ENCODE results near the gene P4HB. TPM values are rescaled to one million over a fixed set of nuclear protein-coding genes. Genes with fewer than 3 reads are reported as not detected.

P4HB gene
- total RNA-seq, 2 experiments from 2014 or later, result 388 to 577 TPM

- BruUV-seq (replicated peaks), result no TSS peak
- Histone ChIP-seq H3K79me2 (ENCODE audit: insufficient read depth, low read depth, low read length) (no peaks in the 10 kb centered on the region), H3K4me2 (ENCODE audit: low read length) (no peak overlapping the region), H3K4me1 (ENCODE audit: insufficient read depth, low read length, poor library complexity, severe bottlenecking) (no peaks in the 10 kb centered on the region), H4K20me1 (ENCODE audit: insufficient read depth, low read length) (no peaks in the 10 kb centered on the region), H3K9me2 (ENCODE audit: insufficient read depth, low read length) (no peaks in the 10 kb centered on the region), H3K36me3 (ENCODE audit: insufficient read depth, low read length) (no peaks in the 10 kb centered on the region), H3K4me3 (ENCODE audit: low read depth, low read length, poor library complexity, severe bottlenecking) (no peak overlapping the region), H3K27ac (ENCODE audit: low read depth, low read length, poor library complexity, severe bottlenecking) (no peak overlapping the region), H2AFZ (ENCODE audit: low read length) (no peak overlapping the region), H3K9me3 (ENCODE audit: low read length) (no peaks in the 10 kb centered on the region)
- no peak for DNase-seq (ENCODE audit: low spot score)
- intact Hi-C loops (cut with micrococcal nuclease; ENCODE audit: unreplicated experiment), result no loop called here
- ChIA-PET CTCF (ENCODE audit: unreplicated experiment) (no interaction called here), POLR2A (interaction anchor here (0.5 kb wide), 1 partner anchor 322 kb away, joined by 3 read pairs; no protein-coding TSS in a partner anchor)
- TF ChIP-seq CTCF (conservative IDR thresholded peaks at IDR 0.05; ENCODE audit: low read length), result no peak
- no peak for TF ChIP-seq EZH2phosphoT487 (IDR thresholded peaks at IDR 0.05; ENCODE audit: borderline replicate concordance, low read depth, low read length)
Measured at GRCh38 chr17:81810892-81811704, 49.2 kb downstream of the P4HB start.

GRCh38 chr17:81810476-81810875 lies 49.9 kb downstream of the P4HB start:
- no peaks in the 10 kb centered on the region for H3K4me1 ChIP-seq (ENCODE audit: insufficient read depth, low read length, poor library complexity, severe bottlenecking)
- DNase-seq (ENCODE audit: low spot score), result no peak
- intact Hi-C loops (cut with micrococcal nuclease; ENCODE audit: unreplicated experiment), result no loop called here
- ChIA-PET CTCF (ENCODE audit: unreplicated experiment) (no interaction called here), POLR2A (interaction anchor here (0.5 kb wide), 1 partner anchor 323 kb away, joined by 3 read pairs; no protein-coding TSS in a partner anchor)
- TF ChIP-seq EZH2phosphoT487 (IDR thresholded peaks at IDR 0.05; ENCODE audit: borderline replicate concordance, low read depth, low read length), result no peak
- TF ChIP-seq CTCF (conservative IDR thresholded peaks at IDR 0.05; ENCODE audit: low read length), result no peak
- no peaks in the 10 kb centered on the region for H3K9me2 ChIP-seq (ENCODE audit: insufficient read depth, low read length)
- no peak overlapping the region for H3K4me3 ChIP-seq (ENCODE audit: low read depth, low read length, poor library complexity, severe bottlenecking)
- BruUV-seq (replicated peaks), result no TSS peak
- no peaks in the 10 kb centered on the region for H4K20me1 ChIP-seq (ENCODE audit: insufficient read depth, low read length)
- no peaks in the 10 kb centered on the region for H3K79me2 ChIP-seq (ENCODE audit: insufficient read depth, low read depth, low read length)
- no peaks in the 10 kb centered on the region for H3K36me3 ChIP-seq (ENCODE audit: insufficient read depth, low read length)
- H2AFZ ChIP-seq (ENCODE audit: low read length), result no peak overlapping the region
- H3K9me3 ChIP-seq (ENCODE audit: low read length), result no peaks in the 10 kb centered on the region
- H3K27ac ChIP-seq (ENCODE audit: low read depth, low read length, poor library complexity, severe bottlenecking), result no peak overlapping the region
- no peak overlapping the region for H3K4me2 ChIP-seq (ENCODE audit: low read length)

- intact Hi-C loops (cut with micrococcal nuclease; ENCODE audit: unreplicated experiment), result loop anchor here (2.0 kb wide), 1 partner anchor 77 kb away; no protein-coding TSS in a partner anchor
- Histone ChIP-seq H3K27ac (ENCODE audit: low read depth, low read length, poor library complexity, severe bottlenecking) (no peak overlapping the region), H4K20me1 (ENCODE audit: insufficient read depth, low read length) (no peaks in the 10 kb centered on the region), H3K4me1 (ENCODE audit: insufficient read depth, low read length, poor library complexity, severe bottlenecking) (no peaks in the 10 kb centered on the region), H2AFZ (ENCODE audit: low read length) (no peak overlapping the region), H3K4me2 (ENCODE audit: low read length) (no peak overlapping the region), H3K9me3 (ENCODE audit: low read length) (no peaks in the 10 kb centered on the region), H3K4me3 (ENCODE audit: low read depth, low read length, poor library complexity, severe bottlenecking) (no peak overlapping the region), H3K36me3 (ENCODE audit: insufficient read depth, low read length) (no peaks in the 10 kb centered on the region), H3K9me2 (ENCODE audit: insufficient read depth, low read length) (no peaks in the 10 kb centered on the region), H3K79me2 (ENCODE audit: insufficient read depth, low read depth, low read length) (no peaks in the 10 kb centered on the region)
- no peak for DNase-seq (ENCODE audit: low spot score)
- ChIA-PET POLR2A (no interaction called here), CTCF (ENCODE audit: unreplicated experiment) (no interaction called here)
- no TSS peak for BruUV-seq (replicated peaks)
- TF ChIP-seq EZH2phosphoT487 (IDR thresholded peaks at IDR 0.05; ENCODE audit: borderline replicate concordance, low read depth, low read length), result no peak
- no peak for TF ChIP-seq CTCF (conservative IDR thresholded peaks at IDR 0.05; ENCODE audit: low read length)
Measured at GRCh38 chr17:81809556-81809998, 50.8 kb downstream of the P4HB start.

All from OCI-LY7 (cell line).